KBM-7 (cell line): Measurements from ENCODE around the gene MTRFR.

Experiments
- DNase-seq: peaks from one replicate; pipeline ENCODE4 v3.0.0-alpha.2; 2015
- in situ Hi-C: fragments of 300-500 bp; cut with MboI; formaldehyde crosslinking; loops from 2 replicates; pipeline ENCODE4 v1.14.3; 2020; ENCODE audit warnings: low sequenced_read_pairs, low pct_unique_long_range_greater_than_20kb, mixed read lengths

MTRFR gene

DNA sequence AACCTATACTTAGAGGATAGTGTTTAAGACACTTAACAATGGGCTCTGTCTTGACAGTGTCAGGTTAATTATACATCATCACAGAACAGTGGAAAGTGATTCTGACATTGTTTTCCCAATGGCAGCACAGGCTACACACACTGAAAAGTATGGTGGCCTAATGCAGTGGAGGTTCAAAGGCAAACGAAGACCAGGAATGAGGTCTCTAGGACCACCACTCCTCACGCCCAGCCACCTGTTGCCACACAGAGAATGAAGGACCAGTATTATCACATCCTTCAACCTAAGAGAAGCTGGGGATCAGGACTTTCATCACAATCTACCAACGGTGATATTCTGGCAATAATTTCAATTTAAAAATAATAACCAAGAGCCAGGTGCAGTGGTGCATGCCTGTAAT, 73.0 kb downstream of the MTRFR start:
- in situ Hi-C loops: no loop called here
- no peak for DNase-seq
